Measurements from ENCODE around the gene CCDC192.

DNA sequence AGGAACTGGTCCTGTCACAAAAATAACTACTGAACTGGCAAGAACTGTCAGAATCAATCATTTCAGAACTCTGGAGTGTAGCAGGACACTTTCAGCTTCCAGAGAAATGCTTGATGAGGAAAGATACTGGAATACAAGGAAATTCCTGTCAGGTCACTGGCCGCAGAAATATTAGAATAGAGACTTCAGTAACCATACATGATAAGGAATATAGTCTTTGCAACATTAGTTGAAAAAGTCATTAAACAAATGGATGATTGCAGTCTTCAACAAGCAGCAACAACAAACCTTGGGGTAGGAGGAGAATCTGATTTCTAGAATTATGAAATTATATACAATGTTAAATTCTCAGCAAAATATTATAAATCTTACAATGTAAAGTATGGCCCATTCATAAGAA is 88.2 kb downstream of the CCDC192 start:
- TF ChIP-seq CTCF (IDR thresholded peaks at IDR 0.05) (no peak), POLR2A (IDR thresholded peaks at IDR 0.05) (no peak)
